BE2C (cell line): ENCODE measurements around the gene SPATA6.
A peak's percentile ranks its signal among the peaks of the same experiment; 100 is the strongest.
"Not testable (repeated sequence)": the region's sequence is repeated elsewhere in the genome, so short reads cannot be mapped to it uniquely, and the experiment has no call there.

Source experiments
- DNase-seq: peaks from one replicate; pipeline ENCODE4 v3.0.0-alpha.2; 2020
- H3K27me3 ChIP-seq: fragments of 250-450 bp; sonication (Bioruptor Pico); 2 replicates; pipeline ENCODE4 v1.5.1; 2020; ENCODE audit warnings: mild to moderate bottlenecking
- H3K36me3 ChIP-seq: fragments of 250-450 bp; sonication (Bioruptor Pico); 2 replicates; pipeline ENCODE4 v1.5.1; 2020; ENCODE audit warnings: mild to moderate bottlenecking
- H3K4me1 ChIP-seq: fragments of 250-450 bp; sonication (Bioruptor Pico); 2 replicates; pipeline ENCODE4 v1.5.1; 2020
- H3K4me3 ChIP-seq: 2 replicates; pipeline ENCODE4 v1.5.1; 2011; ENCODE audit warnings: low read depth, low read length
- H3K9me3 ChIP-seq: fragments of 250-450 bp; sonication (Bioruptor Pico); 2 replicates; pipeline ENCODE4 v1.5.1; 2020
- CTCF ChIP-seq: IDR thresholded peaks from 2 replicates; pipeline ENCODE4 v1.5.1; 2012; ENCODE audit warnings: mild to moderate bottlenecking, low read depth, low read length

Gene SPATA6

DNA sequence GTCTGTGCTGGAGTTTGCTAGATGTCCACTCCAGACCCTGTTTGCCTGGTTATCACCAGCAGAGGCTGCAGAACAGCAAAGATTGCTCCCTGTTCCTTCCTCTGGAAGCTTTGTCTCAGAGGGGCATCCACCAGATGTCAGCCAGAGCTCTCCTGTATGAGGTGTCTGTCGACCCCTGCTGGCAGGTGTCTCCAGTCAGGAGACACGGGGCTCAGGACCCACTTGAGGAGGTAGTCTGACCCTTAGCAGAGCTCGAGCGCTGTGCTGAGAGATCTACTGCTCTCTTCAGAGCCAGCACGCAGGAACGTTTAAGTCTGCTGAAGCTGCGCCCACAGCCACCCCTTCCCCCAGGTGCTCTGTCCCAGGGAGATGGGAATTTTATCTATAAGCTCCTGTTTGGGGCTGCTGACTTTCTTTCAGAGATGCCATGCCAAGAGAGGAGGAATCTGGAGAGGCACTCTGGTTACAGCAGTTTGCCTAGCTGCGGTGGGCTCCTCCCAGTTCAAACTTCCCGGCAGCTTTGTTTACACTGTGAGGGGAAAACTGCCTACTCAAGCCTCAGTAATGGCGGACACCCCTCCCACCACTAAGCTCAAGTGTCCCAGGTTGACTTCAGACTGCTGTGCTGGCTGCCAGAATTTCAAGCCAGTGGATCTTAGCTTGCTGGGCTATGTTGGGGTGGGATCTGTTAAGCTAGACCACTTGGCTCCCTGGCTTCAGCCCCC, 187.1 kb downstream of the SPATA6 start:
- peak; percentile 37; the same call in 1 of the 2 replicates for TF ChIP-seq CTCF
- not testable (repeated sequence) for H3K4me1 ChIP-seq, H3K4me3 ChIP-seq, H3K36me3 ChIP-seq, H3K9me3 ChIP-seq, H3K27me3 ChIP-seq
- DNase-seq: peak; percentile 10

DNA sequence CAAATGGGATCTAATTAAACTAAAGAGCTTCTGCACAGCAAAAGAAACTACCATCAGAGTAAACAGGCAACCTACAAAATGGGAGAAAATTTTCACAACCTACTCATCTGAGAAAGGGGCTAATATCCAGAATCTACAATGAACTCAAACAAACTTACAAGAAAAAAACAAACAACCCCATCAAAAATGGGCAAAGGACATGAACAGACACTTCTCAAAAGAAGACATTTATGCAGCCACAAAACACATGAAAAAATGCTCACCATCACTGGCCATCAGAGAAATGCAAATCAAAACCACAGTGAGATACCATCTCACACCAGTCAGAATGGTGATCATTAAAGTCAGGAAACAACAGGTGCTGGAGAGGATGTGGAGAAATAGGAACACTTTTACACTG, 189.7 kb downstream of the SPATA6 start:
- H3K36me3 ChIP-seq, H3K9me3 ChIP-seq, H3K27me3 ChIP-seq, DNase-seq, H3K4me3 ChIP-seq, H3K4me1 ChIP-seq: not testable (repeated sequence)

DNA sequence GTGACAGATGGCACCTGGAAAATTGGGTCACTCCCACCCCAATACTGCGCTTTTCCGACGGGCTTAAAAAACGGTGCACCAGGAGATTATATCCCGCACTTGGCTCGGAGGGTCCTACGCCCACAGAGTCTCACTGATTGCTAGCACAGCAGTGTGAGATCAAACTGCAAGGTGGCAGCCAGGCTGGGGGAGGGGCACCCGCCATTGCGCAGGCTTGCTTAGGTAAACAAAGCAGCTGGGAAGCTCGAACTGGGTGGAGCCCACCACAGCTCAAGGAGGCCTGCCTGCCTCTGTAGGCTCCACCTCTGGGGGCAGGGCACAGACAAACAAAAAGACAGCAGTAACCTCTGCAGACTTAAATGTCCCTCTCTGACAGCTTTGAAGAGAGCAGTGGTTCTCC, 194.6 kb downstream of the SPATA6 start:
- DNase-seq, H3K9me3 ChIP-seq, H3K4me3 ChIP-seq, H3K4me1 ChIP-seq, H3K36me3 ChIP-seq, H3K27me3 ChIP-seq: not testable (repeated sequence)

- Histone ChIP-seq H3K9me3 (no peaks in the 10 kb centered on the region), H3K4me1 (no peaks in the 10 kb centered on the region), H3K4me3 (no peak overlapping the region), H3K36me3 (no peaks in the 10 kb centered on the region), H3K27me3 (no peaks in the 10 kb centered on the region)
- TF ChIP-seq CTCF: no peak
- no peak for DNase-seq
These were observed 205.4 kb downstream of the SPATA6 start for GRCh38 chr1:48266576-48266975.

DNA sequence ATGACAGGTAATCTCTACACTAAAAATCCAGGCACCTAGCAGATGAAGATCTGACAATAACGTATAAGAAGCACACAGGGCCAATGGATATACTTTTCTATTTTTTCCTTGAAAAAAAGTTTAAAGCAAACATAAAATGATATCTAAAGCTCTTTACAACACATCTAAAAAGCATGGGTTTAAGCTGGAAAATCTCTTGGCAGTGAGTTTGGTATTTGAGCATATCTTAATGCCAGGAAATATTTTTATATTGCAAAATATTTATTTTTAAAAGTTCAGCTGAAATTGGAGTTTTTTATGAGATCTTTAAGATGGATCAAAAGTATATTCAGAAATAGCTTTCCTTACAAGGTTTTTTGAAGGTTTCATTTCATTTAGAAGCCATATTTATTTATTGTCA, 209.0 kb downstream of the SPATA6 start:
- no peak for TF ChIP-seq CTCF
- DNase-seq: no peak
- Histone ChIP-seq H3K4me3 (no peak overlapping the region), H3K4me1 (no peaks in the 10 kb centered on the region), H3K9me3 (no peaks in the 10 kb centered on the region), H3K36me3 (no peaks in the 10 kb centered on the region), H3K27me3 (no peaks in the 10 kb centered on the region)

DNA sequence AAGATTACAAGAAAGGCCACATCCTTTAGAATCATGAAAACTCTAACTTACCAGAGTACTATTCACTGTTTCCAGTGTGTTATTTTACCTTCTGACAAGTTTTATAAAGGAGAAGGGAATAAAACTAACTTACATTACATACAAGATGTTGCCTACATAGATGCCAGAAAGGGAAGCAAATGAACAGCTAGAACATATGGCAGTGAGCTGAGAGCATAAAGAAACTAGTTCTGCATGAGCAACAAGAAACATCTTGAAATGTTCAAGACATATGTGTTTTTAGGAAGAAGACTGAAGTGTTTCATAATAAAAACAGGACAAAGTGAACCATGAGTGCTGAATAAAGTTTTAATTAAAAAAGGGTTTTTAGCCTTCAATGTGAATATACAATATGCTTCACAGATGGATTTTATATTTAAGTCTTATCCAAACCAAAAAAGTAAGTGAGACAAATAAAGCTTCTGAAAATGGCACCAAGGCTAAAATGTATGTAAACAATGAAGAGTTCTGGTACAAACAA, 210.1 kb downstream of the SPATA6 start:
- TF ChIP-seq CTCF: no peak
- H3K36me3 ChIP-seq: no peaks in the 10 kb centered on the region
- no peaks in the 10 kb centered on the region for H3K4me1 ChIP-seq
- no peak overlapping the region for H3K4me3 ChIP-seq
- H3K9me3 ChIP-seq: no peaks in the 10 kb centered on the region
- no peaks in the 10 kb centered on the region for H3K27me3 ChIP-seq
- DNase-seq: no peak

DNA sequence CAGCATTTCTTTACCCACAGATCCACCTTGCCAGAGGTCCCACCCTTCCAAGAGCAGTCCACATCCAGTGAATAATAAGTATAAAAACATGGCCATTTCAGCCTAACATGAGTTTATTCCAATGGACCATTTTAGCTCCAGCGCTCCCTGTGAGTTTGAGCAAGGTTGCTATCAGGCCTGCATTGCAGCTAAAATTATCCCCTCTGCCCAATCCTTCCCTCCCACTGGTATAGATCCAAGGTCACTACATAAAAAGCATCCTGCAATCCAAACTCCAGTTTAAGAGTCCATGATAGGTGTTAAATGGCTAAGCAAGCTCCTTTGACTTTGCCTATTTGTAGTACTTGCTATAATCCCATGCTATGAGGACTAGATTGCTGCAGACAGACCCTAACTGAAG, 213.9 kb downstream of the SPATA6 start:
- H3K4me1 ChIP-seq: no peaks in the 10 kb centered on the region
- no peaks in the 10 kb centered on the region for H3K27me3 ChIP-seq
- no peak for DNase-seq
- TF ChIP-seq CTCF: no peak
- H3K4me3 ChIP-seq: no peak overlapping the region
- no peaks in the 10 kb centered on the region for H3K36me3 ChIP-seq
- H3K9me3 ChIP-seq: no peaks in the 10 kb centered on the region
